ENCODE results near the gene NUP50.

The NUP50 gene

GRCh38 chr22:45194686-45195085 is 31.0 kb downstream of the NUP50 start:
- DNase-seq (ENCODE audit: low read depth in 3 of 3), result no peak

GRCh38 chr22:45195616-45196015 is 31.9 kb downstream of the NUP50 start:
- DNase-seq (ENCODE audit: low read depth in 3 of 3), result no peak

- DNase-seq (ENCODE audit: low read depth in 3 of 3), result no peak
Measured at GRCh38 chr22:45196308-45196707, 32.6 kb downstream of the NUP50 start.

GRCh38 chr22:45196926-45197605 is 33.3 kb downstream of the NUP50 start:
- DNase-seq (ENCODE audit: low read depth in 3 of 3), result no peak

GRCh38 chr22:45197606-45198462 is 34.1 kb downstream of the NUP50 start:
- no peak for DNase-seq (ENCODE audit: low read depth in 3 of 3)

- no peak for DNase-seq (ENCODE audit: low read depth in 3 of 3)
Measured at GRCh38 chr22:45198463-45198795, 34.7 kb downstream of the NUP50 start.

- DNase-seq (ENCODE audit: low read depth in 3 of 3), result no peak
Measured at GRCh38 chr22:45199723-45200122, 36.0 kb downstream of the NUP50 start.

GRCh38 chr22:45200230-45200629 is 36.5 kb downstream of the NUP50 start:
- DNase-seq (ENCODE audit: low read depth in 3 of 3), result no peak

GRCh38 chr22:45200860-45201511 is 37.3 kb downstream of the NUP50 start:
- no peak for DNase-seq (ENCODE audit: low read depth in 3 of 3)

GRCh38 chr22:45201678-45202332 is 38.1 kb downstream of the NUP50 start:
- no peak for DNase-seq (ENCODE audit: low read depth in 3 of 3)

- no peak for DNase-seq (ENCODE audit: low read depth in 3 of 3)
Measured at GRCh38 chr22:45202333-45203149, 38.8 kb downstream of the NUP50 start.

GRCh38 chr22:45203150-45203951 is 39.6 kb downstream of the NUP50 start:
- DNase-seq (ENCODE audit: low read depth in 3 of 3), result no peak

- no peak for DNase-seq (ENCODE audit: low read depth in 3 of 3)
Measured at GRCh38 chr22:45204241-45204640, 40.5 kb downstream of the NUP50 start.

- no peak for DNase-seq (ENCODE audit: low read depth in 3 of 3)
Measured at GRCh38 chr22:45204819-45205218, 41.1 kb downstream of the NUP50 start.

- DNase-seq (ENCODE audit: low read depth in 3 of 3), result no peak
Measured at GRCh38 chr22:45205276-45205925, 41.7 kb downstream of the NUP50 start.

- DNase-seq (ENCODE audit: low read depth in 3 of 3), result no peak
Measured at GRCh38 chr22:45206233-45206632, 42.5 kb downstream of the NUP50 start.

- no peak for DNase-seq (ENCODE audit: low read depth in 3 of 3)
Measured at GRCh38 chr22:45207533-45207932, 43.8 kb downstream of the NUP50 start.

- DNase-seq (ENCODE audit: low read depth in 3 of 3), result no peak
Measured at GRCh38 chr22:45207981-45208664, 44.4 kb downstream of the NUP50 start.

- no peak for DNase-seq (ENCODE audit: low read depth in 3 of 3)
Measured at GRCh38 chr22:45208696-45208992, 44.9 kb downstream of the NUP50 start.

Data from stimulated activated CD4-positive, alpha-beta T cell treated with anti-CD3 and anti-CD28 coated beads, TNF-alpha, amount 100 ng/mL, for 24 hours (primary cell).